Esophagus squamous epithelium (tissue), 4 donors: Measurements from ENCODE around the gene HECTD2.

Experiments used
- CTCF ChIP-seq, 6 experiments: fragments of 450-650 bp in 4 of 6; fragments of 200-600 bp in 2 of 6; sonication (generic) in 2 of 6; IDR thresholded peaks; one replicate each; pipeline ENCODE4 v1.5.1; 2016 to 2019; ENCODE audit warnings: antibody characterized with exemption in 6 of 6, mild to moderate bottlenecking in 4 of 6, moderate library complexity in 4 of 6
- POLR2A ChIP-seq, 4 donors: fragments of 450-650 bp; IDR thresholded peaks; one replicate each; pipeline ENCODE4 v1.6.1; 2017; ENCODE audit warnings: antibody characterized with exemption in 4 of 4, mild to moderate bottlenecking in 4 of 4, moderate library complexity in 3 of 4

- TF ChIP-seq CTCF (IDR thresholded peaks at IDR 0.05) (no peak), POLR2A (IDR thresholded peaks at IDR 0.05) (no peak)
Observed at GRCh38 chr10:91559750-91560149, 149.6 kb downstream of the HECTD2 start.
